NOMO-1 (cell line): Measurements from ENCODE around the gene FAM168A.

Experiments used
- DNase-seq, 2 experiments: peaks; one replicate each; lab custom pipeline; 2025; ENCODE audit not compliant: unreplicated experiment in 2 of 2; lab: John Stamatoyannopoulos, UW

Gene FAM168A, protein sequence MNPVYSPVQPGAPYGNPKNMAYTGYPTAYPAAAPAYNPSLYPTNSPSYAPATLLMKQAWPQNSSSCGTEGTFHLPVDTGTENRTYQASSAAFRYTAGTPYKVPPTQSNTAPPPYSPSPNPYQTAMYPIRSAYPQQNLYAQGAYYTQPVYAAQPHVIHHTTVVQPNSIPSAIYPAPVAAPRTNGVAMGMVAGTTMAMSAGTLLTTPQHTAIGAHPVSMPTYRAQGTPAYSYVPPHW

DNA sequence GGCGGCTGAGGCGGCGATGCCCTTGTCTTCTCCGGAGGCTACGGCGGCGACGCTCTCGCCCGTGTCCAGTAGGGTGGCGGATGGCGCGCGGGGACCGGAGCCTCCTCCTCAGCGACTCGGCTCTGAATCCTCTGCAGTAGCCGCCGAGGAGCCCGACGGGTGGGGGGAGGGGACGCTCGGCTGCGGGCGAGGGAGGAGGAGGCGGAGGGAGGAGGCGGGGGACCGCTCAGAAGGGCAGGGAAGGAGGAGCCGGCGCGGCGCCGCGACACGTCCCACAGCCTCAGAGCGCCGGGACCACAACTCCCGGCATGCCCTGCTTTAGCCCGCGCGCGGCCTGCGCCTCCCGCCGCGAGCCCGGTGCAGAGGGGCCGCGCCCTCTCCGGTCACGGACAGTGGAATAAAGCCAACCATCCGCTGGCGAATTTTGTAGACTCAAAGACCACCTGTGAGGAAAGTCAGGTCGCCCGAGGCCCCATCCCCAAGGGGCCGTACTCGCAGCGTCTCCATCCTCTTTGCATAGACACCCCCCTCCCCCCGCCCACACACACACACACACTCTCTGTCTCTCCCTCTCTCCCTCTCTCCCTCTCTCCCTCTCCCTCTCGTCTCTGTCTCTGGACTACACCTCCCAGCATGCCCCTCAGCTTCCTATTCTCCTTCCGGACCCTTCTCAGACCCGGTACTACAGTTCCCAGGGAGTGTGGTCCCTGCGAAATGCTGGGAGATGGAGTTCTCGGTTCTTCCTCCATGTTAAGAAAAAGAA, at the start of gene FAM168A:
FAM168A (minus strand) TSS at position 157 of the 763 bp plus-strand sequence. CDS start 129,638 bp downstream, outside the sequence.
- DNase-seq, result peak; percentile 93

DNA sequence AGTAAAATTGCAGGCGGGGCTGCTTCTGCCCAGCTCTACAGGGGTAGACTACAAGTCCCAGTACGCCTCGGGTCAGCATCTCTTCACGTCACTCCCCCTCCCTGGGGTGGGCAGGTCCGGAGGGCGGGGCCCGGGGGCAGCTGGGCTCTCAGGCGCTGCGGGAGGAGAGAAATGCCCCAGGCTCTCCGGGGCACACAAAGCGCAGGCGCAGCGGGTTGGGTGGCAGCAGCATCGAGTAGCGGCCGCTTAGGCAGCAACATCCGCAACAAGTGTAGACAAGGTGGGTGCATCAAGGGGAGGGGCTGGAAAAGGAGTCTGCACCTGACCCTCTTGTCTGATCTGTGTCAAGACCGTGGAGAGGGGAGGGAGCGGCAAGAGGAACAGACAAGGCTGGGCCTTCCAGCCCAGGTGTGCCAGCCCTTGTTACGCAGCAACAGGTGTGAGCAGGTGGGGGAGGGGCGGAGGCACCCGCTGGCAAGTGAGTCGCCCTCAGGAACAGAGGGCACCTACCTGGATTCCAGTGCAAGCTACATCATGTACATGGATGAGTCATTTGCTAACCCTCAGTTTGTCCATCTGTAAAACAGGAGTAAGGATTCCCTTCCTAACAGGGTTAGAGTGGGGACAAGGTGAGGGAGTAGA, 49.7 kb upstream of the FAM168A start:
- peak; percentile 74 to 79 for DNase-seq

DNA sequence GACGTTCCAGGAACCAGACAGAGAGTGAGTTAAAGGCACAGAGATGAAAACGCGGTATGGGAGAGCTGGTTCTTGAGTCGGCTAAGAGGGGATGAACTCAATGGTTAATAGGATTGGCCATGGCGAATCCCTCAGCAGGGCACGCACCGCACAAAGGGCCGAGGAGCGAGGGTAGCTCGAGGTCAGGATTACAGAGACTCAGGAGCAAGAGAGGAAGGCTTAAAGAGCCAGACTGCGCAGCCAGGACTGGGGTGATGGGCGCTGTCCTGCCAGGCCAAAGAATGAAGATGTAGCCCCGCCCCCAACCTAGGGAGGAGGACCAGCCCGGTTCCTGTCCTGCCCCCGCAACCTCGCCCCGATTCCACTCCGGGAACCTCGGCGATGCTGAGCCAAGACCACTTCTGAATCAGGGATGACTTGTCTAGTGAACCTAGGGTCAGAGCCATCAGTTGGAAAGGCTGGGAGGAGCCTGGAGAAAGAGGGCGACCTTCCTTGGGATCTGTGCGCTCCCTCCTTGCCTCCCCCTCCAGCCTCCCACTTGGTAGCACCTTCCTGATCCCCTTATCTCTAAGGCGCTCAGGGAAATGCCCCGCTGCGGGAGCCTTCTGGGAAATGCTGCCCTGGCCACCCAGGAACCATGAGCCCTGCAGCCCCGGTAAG, 48.2 kb upstream of the FAM168A start, which contains the start of gene PLEKHB1:
PLEKHB1 (plus strand) TSS at position 610 of the 660 bp plus-strand sequence; CDS start at position 638, 28 bp downstream.
- DNase-seq, result no peak

DNA sequence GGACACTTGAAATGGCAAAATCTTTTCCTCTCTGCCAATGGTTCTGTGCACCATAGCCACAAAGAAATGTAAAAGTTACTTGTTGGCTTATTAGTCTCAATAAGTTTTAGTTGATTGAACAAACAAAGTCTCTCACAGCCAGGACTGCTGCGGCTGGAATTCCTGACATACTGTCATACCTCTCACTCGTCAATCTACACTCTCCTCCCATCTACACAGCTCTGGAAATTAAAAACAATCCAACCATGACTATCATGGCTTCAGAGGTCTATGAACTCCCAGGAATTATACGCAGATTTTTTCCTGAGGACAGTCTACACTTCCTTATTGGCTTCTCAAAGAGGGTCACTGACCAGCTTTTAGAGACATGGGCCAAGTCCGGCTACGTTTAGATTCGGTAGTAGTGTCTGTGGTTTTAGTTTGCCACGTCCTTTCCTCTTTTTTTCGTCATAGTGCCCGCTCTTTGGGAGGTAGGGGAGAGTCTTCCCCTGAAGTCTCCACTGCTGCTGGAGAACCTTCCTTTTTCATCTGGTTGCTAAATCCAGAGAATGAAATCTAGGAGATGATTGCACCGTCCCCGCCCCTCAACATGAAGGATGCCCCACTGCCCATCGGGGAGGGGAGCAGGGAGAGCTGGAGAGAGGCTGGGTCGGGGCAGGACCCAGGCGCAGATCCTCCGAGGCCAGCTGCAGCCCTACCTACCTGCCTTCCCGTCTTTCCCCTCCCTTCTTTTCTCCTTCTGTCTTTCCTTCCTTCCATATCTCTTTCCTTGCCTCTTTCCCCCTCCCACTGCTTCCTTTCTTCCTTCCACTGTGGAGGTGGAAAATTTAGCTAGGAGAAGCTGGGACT, 47.4 kb upstream of the FAM168A start:
- peak; percentile 7 to 22 for DNase-seq

DNA sequence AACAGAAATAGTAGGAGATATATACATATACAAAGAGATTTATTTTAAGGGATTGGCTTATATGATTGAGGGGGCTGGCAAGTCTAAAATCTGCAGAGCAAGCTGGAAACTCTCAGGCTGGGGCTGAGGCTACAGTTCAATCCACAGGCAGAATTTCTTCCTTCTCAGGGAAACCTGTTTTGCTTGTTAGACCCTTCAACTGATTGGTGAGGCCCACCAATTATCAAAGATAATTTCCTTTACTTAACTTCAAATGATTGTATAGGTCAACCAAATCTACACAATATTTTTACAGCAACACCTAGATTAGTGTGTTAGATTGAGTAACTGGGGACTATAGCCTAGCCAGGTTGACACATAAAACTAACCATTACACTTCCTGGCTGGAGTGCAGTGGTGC, 43.8 kb upstream of the FAM168A start:
- no peak for DNase-seq

DNA sequence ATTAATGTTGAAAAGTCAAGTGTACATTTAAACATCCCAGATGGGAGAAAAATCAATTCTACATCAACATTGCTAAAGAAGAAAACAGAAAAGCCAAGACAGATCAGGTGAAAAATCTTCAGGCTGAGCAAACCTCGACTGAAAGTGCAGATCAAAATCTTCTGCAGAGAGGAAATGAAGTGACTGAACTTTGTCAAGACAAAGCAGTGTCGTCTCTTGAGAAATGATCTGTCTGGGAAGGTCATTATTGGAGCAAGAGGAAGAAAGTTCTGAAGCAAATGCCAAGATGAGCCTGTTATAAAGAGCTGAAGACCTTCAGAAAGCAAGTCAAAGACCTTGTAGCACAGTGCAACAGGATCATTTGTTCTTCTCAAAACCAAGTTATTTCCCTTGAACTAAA, 42.7 kb upstream of the FAM168A start:
- no peak for DNase-seq

DNA sequence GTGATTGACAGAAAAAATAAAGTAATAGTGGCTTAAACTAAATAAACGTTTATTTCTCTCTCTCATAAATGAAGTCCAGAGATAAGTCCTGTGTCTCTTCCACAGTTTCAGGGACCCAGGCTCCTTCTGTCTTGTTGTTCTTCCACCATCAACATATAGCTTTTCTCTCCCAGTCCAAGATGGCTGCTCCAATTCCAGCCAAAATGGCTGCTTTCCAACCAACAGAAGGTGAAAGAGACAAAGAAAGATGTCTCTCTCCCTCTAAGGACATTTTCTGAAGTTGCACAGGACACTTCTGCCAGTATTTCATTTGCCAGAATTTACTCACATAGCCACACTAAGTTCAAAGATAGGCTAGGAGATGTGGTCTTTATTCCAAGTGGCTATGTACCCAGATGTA, 39.1 kb upstream of the FAM168A start:
- DNase-seq, result no peak

DNA sequence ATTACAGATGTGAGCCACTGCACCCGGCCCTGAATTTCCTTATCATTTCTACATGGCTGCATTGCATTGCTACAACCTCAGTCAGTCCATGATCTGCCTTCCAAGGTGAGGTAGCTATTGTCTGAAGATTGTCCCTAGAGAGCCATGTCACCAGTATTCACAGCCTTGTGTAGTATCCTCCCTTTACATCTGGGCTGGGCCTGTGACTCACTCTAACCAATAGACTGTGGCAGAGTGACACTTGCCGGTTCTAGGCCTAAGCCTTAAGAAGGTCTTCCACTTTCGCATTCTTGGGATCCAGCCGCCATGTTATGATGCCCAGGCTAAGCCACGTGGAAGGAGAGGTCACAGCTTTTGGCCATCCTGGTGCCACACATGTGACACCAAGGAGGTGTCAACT, 38.3 kb upstream of the FAM168A start:
- DNase-seq, result no peak

DNA sequence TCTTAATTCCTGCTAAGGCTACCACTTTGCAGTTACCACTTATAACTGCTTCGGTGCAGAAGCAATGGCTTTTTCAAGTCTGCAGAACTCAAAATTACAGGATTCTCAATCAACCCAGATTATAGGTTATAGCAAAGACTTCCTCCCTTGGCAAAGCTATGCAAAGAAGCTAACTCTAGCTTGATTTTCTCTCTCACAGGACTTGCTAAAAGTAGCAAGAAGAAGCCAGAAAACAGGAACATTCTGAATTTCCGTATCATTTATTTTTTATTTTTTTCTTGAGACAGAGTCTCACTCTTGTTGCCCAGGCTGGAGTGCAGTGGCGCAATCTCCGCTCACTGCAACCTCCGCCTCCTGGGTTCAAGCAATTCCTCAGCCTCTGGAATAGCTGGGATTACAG, 37.8 kb upstream of the FAM168A start:
- no peak for DNase-seq

DNA sequence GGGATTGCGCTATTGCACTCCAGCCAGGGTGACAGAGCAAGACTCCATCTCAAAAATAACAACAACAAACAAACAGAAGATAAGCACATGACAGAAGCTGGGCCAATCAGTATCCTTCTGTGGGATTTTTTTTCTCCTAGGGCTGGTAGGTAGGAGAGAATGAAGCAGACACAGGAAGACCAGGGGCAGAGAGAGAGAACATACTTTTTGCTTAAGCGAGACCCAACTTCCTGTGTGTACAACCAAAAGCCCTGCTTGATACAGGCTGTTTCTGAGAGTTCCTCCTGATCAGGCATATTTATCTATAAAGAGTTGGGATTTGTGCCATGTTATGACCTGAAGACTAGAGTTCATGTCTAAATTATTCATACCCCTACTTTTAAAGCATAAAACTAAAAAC, 36.1 kb upstream of the FAM168A start:
- no peak for DNase-seq

DNA sequence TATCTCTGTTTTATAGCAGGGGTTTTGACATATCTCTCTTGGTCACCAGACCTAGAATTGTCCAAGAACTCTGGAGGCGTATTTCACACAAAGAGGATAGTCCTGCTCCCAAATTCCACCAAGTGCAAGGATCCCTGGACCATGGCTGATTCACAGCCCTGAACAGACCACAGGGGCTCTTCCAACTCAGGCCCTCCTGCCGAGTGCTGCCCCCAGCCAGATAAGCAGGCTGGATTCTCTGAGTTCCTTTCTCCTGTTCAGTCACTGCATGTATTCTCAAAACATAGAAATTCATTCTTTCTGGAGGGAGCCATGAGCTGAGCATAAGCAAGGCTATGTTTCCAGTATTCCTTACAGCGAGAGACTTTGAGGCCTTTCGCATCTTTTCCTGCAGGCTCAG, 35.1 kb upstream of the FAM168A start:
- DNase-seq, result no peak

DNA sequence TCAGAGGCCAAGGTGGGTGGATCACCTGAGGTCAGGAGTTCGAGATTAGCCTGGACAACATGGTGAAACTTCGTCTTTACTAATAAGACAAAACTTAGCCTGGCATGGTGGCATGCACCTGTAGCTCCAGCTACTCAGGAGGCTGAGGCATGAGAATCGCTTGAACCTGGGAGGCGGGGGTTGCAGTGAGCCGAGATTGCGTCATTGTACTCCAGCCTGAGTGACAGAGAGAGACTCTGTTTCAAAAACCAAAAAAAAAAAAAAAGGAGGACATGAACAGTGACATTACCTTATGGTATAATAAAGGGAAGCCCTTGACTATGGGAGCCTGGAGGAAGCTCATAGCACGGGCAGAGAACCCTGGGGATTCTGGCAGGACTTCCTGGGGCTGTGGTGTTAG, 32.0 kb upstream of the FAM168A start:
- no peak for DNase-seq

DNA sequence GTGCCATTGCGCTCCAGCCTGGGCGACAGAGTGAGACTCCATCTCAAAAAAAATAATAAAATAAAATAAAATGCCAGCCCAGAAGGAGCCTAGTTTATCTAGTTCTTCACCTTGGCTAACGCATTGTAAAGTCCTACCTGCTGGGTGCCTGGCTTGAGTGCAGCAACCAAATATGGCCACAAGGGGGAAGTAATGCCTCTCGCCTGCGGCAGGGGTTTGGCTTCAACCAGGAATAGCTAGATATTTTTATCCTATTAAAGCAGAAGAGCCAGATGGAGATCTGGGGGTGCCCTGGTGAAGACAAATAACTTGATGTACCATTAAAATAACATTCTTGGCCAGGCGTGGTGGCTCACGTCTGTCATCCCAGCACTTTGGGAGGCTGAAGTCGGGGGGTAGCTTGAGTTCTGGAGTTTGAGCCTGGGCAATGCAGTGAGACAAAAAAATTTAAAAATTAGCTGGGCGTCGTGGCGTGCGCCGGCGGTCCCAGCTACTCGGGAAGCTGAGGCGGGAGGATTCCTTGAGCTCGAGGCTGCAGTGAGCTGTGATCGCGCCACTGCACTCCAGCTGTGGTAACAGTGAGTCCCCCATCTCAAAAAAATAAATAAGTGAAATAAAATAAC, 27.9 kb upstream of the FAM168A start:
- peak; percentile 61 to 70 for DNase-seq

DNA sequence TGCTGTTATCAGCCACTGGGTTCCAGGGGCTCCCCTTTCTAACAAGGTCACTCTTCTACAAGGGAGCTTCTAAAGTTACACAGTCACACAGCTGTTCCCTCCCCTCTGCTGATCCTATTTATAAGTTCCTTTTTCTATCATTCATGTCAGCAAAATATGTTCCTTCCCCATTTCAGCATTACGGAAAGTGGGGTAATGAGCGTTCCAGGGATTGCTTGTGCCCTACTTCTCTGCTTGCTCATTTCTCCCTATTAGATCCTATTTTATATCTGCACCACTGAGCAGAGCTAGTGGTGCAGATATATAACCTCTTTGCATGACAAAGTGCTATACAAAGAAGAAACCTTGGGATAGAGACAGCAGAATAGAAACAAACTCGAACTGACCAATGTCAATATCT, 25.8 kb upstream of the FAM168A start:
- DNase-seq, result peak; percentile 60 to 92

DNA sequence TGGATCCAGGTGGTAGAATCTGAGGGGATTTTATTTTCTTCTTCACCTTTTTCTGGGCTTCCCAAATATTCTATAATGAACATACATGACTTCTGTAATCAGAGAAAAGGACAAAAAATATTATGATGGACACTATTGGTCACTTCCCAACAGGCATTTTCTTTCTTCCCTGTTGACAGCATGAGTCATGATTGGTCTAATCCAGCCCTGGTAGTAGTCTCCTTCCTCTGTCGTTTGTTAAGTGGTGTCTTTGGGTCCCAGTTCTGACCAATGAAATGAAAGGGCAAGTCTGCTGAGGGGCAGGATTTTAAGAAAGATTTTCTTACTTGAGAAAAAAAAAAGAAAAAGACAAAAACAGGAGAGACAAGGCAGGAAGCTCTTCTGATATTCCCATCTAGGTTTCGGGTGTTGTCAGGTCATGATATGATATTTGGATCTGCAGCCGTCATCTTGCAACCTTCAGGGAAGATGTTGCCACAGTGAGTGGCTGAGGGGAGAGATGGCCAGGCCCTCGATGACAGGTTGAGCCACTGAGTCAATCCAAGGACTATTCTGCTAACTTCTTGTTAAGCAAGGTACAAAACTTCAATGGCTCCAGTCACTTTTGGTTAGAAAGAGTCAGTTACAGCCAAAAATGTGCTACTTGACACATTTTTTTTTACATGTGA, 25.1 kb upstream of the FAM168A start:
- DNase-seq, result no peak

DNA sequence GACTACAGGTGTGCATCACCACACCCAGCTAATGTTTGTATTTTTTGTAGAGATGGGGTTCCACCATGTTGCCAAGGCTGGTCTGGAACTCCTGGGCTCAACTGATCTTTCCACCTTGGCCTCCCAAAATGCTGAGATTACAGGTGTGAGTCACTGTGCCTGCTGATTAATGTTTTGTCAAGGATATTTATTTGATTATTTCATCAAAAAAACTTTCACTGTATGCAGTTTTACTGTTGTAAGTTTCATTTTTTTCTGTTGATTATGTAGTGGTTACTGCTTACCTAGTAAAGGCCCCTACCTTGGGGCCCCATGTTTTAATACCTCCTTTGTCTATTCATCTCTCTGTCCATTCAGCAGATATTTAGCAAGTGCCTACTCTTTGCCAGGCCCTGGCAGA, 16.7 kb upstream of the FAM168A start:
- no peak for DNase-seq

DNA sequence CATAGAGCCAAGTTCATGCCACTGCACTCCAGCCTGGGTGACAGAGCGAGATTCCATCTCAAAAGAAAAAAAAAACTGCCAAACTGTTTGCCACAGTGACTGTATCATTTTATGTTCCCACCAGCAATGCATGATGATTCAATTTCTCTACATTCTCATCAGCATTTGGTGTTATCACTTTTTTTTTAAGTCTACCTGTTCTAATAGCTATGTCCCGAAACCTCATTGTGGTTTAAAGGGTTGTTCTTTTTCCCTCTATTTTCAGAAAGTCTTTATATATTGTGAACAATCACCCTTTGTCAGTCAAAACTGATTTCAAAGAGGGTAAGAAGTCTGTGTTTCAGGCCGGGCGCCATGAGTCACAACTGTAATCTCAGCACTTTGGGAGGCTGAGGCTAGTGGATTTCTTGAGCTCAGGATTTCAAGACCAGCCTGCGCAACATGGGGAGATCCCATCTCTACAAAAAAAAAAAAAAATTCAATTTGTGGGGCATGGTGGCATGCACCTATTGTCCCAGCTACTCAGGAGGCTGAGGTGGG, 14.8 kb upstream of the FAM168A start:
- DNase-seq, result no peak

DNA sequence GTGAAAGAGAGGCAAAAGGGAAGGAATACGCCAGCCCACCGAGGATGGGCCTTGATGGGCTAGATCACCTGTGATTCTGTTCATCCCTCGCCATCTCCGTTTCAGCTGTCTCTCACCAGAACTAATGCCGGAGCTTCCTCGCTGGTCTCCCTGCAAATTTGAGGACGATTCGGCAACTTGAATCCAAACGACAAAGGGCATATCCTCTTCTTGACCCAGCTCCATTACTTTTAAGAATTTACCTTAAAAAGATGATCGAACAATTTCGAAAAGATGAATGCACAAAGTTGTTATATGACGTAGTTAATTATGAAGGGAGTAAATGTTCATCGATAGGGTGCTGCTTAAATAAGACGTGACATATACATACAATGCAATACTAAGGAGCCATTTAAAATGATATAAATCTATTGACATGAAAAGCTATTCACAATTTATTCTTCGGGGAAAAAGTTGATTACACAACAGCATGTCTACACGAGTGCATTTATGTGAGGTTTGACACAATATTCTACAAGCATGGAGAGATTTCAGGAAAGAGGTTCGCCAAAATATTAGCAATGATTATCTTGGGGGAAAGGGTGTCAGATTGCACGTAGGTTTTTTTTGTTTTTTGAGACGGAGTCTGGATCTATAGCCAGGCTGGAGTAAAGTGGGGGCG, 937 bp upstream of the FAM168A start:
- peak in 1 of 2 experiments; percentile 68 for DNase-seq
